ENCODE measurements around the gene NPAS3. TPM values are rescaled to one million over a fixed set of nuclear protein-coding genes. Genes with fewer than 3 reads are reported as not detected.

Gene NPAS3
- total RNA-seq, 1 donor from 2014 or later: 2.5 TPM

DNA sequence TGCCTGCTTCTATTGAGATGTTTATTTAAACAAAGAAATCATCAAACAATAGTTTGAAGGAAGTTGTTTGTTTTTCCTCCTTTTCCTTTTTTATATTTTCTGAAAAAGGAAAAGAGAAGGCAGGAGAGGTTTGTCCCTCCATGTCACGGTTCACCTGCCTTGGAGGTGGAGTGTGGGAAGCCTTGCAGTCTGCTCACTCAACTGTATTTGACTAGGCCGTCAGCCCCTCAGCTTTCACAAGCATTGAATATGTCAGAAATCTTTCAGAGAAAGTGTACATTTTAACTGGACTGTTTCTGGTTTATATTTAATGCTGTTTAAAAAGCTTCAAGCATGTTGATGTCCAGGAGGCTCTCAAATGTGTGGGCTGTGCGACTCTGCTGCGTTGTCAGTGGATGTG lies 370.4 kb downstream of the NPAS3 start:
- DNase-seq: no peak
- Histone ChIP-seq H3K9me3 (replicated peaks) (no peaks in the 10 kb centered on the region), H3K27me3 (ENCODE audit: low read depth) (no peaks in the 10 kb centered on the region), H3K4me1 (no peaks in the 10 kb centered on the region), H3K36me3 (no peaks in the 10 kb centered on the region), H3K27ac (replicated peaks) (no peak overlapping the region), H3K4me3 (no peak overlapping the region)
- intact Hi-C loops (cut with micrococcal nuclease): no loop called here
- TF ChIP-seq, protein P1, sequence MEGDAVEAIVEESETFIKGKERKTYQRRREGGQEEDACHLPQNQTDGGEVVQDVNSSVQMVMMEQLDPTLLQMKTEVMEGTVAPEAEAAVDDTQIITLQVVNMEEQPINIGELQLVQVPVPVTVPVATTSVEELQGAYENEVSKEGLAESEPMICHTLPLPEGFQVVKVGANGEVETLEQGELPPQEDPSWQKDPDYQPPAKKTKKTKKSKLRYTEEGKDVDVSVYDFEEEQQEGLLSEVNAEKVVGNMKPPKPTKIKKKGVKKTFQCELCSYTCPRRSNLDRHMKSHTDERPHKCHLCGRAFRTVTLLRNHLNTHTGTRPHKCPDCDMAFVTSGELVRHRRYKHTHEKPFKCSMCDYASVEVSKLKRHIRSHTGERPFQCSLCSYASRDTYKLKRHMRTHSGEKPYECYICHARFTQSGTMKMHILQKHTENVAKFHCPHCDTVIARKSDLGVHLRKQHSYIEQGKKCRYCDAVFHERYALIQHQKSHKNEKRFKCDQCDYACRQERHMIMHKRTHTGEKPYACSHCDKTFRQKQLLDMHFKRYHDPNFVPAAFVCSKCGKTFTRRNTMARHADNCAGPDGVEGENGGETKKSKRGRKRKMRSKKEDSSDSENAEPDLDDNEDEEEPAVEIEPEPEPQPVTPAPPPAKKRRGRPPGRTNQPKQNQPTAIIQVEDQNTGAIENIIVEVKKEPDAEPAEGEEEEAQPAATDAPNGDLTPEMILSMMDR (IDR thresholded peaks at IDR 0.05; ENCODE audit: borderline replicate concordance): no peak

DNA sequence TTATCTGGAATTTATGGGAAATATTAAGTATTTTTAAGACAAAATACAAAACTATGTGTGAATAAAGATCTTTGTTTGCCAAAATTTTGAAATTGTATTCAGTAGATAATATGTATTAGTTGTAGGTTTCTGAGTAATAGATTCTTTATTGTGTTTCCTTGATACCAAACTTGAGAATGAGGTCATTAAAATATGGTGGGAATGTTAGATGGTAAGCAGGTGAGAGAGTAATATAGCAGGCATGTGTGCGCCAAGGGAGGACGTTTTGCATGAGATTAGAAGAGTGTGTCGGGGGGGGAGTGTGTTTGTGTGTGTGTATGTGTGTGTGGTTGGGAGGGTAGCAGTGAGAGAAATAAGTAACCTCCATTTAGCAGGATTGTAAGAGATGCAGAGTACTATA lies 376.5 kb downstream of the NPAS3 start:
- Histone ChIP-seq H3K36me3 (no peaks in the 10 kb centered on the region), H3K4me1 (no peaks in the 10 kb centered on the region), H3K9me3 (replicated peaks) (no peaks in the 10 kb centered on the region), H3K4me3 (no peak overlapping the region), H3K27ac (replicated peaks) (no peak overlapping the region), H3K27me3 (ENCODE audit: low read depth) (no peaks in the 10 kb centered on the region)
- intact Hi-C loops (cut with micrococcal nuclease): no loop called here
- no peak for DNase-seq
- TF ChIP-seq, protein P1 (IDR thresholded peaks at IDR 0.05; ENCODE audit: borderline replicate concordance): no peak

- Histone ChIP-seq H3K27ac (replicated peaks) (no peak overlapping the region), H3K4me1 (no peaks in the 10 kb centered on the region), H3K27me3 (ENCODE audit: low read depth) (no peaks in the 10 kb centered on the region), H3K4me3 (no peak overlapping the region), H3K9me3 (replicated peaks) (no peaks in the 10 kb centered on the region), H3K36me3 (no peaks in the 10 kb centered on the region)
- no peak for DNase-seq
- TF ChIP-seq, protein P1 (IDR thresholded peaks at IDR 0.05; ENCODE audit: borderline replicate concordance): no peak
- intact Hi-C loops (cut with micrococcal nuclease): no loop called here
Observed at GRCh38 chr14:33315721-33316120, 377.0 kb downstream of the NPAS3 start.

DNA sequence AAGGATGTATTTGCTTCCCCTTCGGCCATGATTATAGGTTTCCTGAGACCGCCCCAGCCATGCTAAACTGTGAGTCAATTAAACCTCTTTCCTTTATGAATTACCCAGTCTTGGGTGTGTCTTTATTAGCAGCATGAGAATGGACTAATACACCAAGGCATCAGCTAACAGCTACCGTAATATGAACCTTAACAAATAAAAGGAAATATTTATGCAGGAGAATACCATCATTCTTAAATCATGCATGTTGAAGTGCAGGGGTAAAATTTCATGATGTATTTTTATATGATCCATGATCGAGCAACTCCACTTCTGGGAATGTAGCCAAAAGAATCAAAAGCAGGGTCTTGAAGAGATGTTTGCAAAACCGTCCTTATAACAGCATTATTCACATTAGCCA lies 379.0 kb downstream of the NPAS3 start:
- no peak for DNase-seq
- TF ChIP-seq, protein P1 (IDR thresholded peaks at IDR 0.05; ENCODE audit: borderline replicate concordance): no peak
- intact Hi-C loops (cut with micrococcal nuclease): no loop called here
- Histone ChIP-seq H3K9me3 (replicated peaks) (no peaks in the 10 kb centered on the region), H3K4me1 (no peaks in the 10 kb centered on the region), H3K36me3 (no peaks in the 10 kb centered on the region), H3K27me3 (ENCODE audit: low read depth) (no peaks in the 10 kb centered on the region), H3K27ac (replicated peaks) (no peak overlapping the region), H3K4me3 (no peak overlapping the region)

- no peaks in the 10 kb centered on the region for H3K4me1 ChIP-seq
- no peak overlapping the region for H3K4me3 ChIP-seq
- TF ChIP-seq, protein P1 (IDR thresholded peaks at IDR 0.05; ENCODE audit: borderline replicate concordance): no peak
- H3K27me3 ChIP-seq (ENCODE audit: low read depth): no peaks in the 10 kb centered on the region
- DNase-seq: no peak
- no peaks in the 10 kb centered on the region for H3K36me3 ChIP-seq
- intact Hi-C loops (cut with micrococcal nuclease): no loop called here
- no peak overlapping the region for H3K27ac ChIP-seq (replicated peaks)
- H3K9me3 ChIP-seq (replicated peaks): no peaks in the 10 kb centered on the region
Observed at GRCh38 chr14:33323979-33324378, 385.3 kb downstream of the NPAS3 start.
